Stimulated activated effector memory CD8-positive, alpha-beta T cell treated with anti-CD3 and anti-CD28 coated beads, Interleukin-12 subunit alpha, Interleukin-12 subunit beta, amount 100 ng/mL, for 72 hours (primary cell): ENCODE data around the gene ME2.
A peak's percentile ranks its signal among the peaks of the same experiment; 100 is the strongest.
"Not testable (repeated sequence)": the region's sequence is repeated elsewhere in the genome, so short reads cannot be mapped to it uniquely, and the experiment has no call there.

ENCODE experiments used
- ATAC-seq: fragments of 150-1000 bp; cut with Tn5 transposase; 2 replicates; pipeline ENCODE4 v1.10.0; 2021
- DNase-seq, 2 donors: peaks; one replicate each; pipeline ENCODE4 v3.0.0; 2021 to 2022; ENCODE audit warnings: low spot score in 2 of 2
- H3K27ac Mint-ChIP-seq: one replicate; pipeline ENCODE4 v1.8.0; 2022; ENCODE audit warnings: mild to moderate bottlenecking, mixed read lengths
- H3K36me3 Mint-ChIP-seq: one replicate; pipeline ENCODE4 v1.8.0; 2022; ENCODE audit warnings: mild to moderate bottlenecking, mixed read lengths
- H3K4me1 Mint-ChIP-seq: one replicate; pipeline ENCODE4 v1.8.0; 2022; ENCODE audit warnings: mixed read lengths
- H3K4me3 Mint-ChIP-seq: one replicate; pipeline ENCODE4 v1.8.0; 2022; ENCODE audit warnings: mild to moderate bottlenecking, mixed read lengths
- H3K9me3 Mint-ChIP-seq: one replicate; pipeline ENCODE4 v1.8.0; 2022; ENCODE audit warnings: mixed read lengths

The ME2 gene

GRCh38 chr18:50877545-50878265 lies 1.2 kb upstream of the ME2 start:
- ATAC-seq (no peak), DNase-seq (no peak)
- Mint-ChIP-seq H3K4me3 (peak overlapping the region; percentile 92), H3K4me1 (peaks cover 16% of the 10 kb centered on the region), H3K27ac (peak overlapping the region; percentile 97), H3K9me3 (no peaks in the 10 kb centered on the region), H3K36me3 (peaks cover 18% of the 10 kb centered on the region)

GRCh38 chr18:50879302-50880118 lies 592 bp downstream of the ME2 start:
- no peaks in the 10 kb centered on the region for H3K9me3 Mint-ChIP-seq
- peaks cover 18% of the 10 kb centered on the region for H3K36me3 Mint-ChIP-seq
- peaks cover 26% of the 10 kb centered on the region for H3K4me1 Mint-ChIP-seq
- peak overlapping the region; percentile 92 for H3K4me3 Mint-ChIP-seq
- DNase-seq (no peak), ATAC-seq (peak; percentile 43)
- peak overlapping the region; percentile 97 for H3K27ac Mint-ChIP-seq

- Mint-ChIP-seq H3K9me3 (no peaks in the 10 kb centered on the region), H3K27ac (peak overlapping the region; percentile 97), H3K4me3 (peak overlapping the region; percentile 92), H3K4me1 (peaks cover 26% of the 10 kb centered on the region), H3K36me3 (peaks cover 18% of the 10 kb centered on the region)
- DNase-seq (no peak), ATAC-seq (no peak)
Observed at GRCh38 chr18:50880119-50880465, 1.2 kb downstream of the ME2 start.

- H3K27ac Mint-ChIP-seq, H3K9me3 Mint-ChIP-seq, H3K4me3 Mint-ChIP-seq, ATAC-seq, DNase-seq: not testable (repeated sequence)
- Mint-ChIP-seq H3K36me3 (peaks cover 18% of the 10 kb centered on the region), H3K4me1 (peaks cover 26% of the 10 kb centered on the region)
Observed at GRCh38 chr18:50880944-50881343, 2.0 kb downstream of the ME2 start.

GRCh38 chr18:50886929-50887328 lies 8.0 kb downstream of the ME2 start:
- H3K4me3 Mint-ChIP-seq, result no peak overlapping the region

GRCh38 chr18:50895350-50896045 lies 16.6 kb downstream of the ME2 start:
- Mint-ChIP-seq H3K4me1 (peaks cover 17% of the 10 kb centered on the region), H3K9me3 (no peaks in the 10 kb centered on the region), H3K27ac (no peak overlapping the region), H3K4me3 (no peak overlapping the region), H3K36me3 (peaks cover 51% of the 10 kb centered on the region)
- ATAC-seq, result no peak
- no peak for DNase-seq

More at GRCh38 chr18:50886929-50887328, 8.0 kb downstream of the ME2 start:
- Mint-ChIP-seq H3K27ac (peak overlapping the region; percentile 29), H3K36me3 (peaks cover 20% of the 10 kb centered on the region), H3K4me1 (peaks cover 24% of the 10 kb centered on the region), H3K9me3 (no peaks in the 10 kb centered on the region)
- ATAC-seq, result peak; percentile 87
- DNase-seq, result no peak

- Mint-ChIP-seq H3K36me3 (peaks cover 55% of the 10 kb centered on the region), H3K4me1 (peaks cover 19% of the 10 kb centered on the region), H3K27ac (peak overlapping the region; percentile 40), H3K9me3 (no peaks in the 10 kb centered on the region), H3K4me3 (no peak overlapping the region)
- no peak for ATAC-seq
- no peak for DNase-seq
Observed at GRCh38 chr18:50896093-50896492, 17.2 kb downstream of the ME2 start.

GRCh38 chr18:50898919-50899318 lies 20.0 kb downstream of the ME2 start:
- Mint-ChIP-seq H3K4me1 (peaks cover 27% of the 10 kb centered on the region), H3K27ac (no peak overlapping the region), H3K4me3 (no peak overlapping the region), H3K9me3 (no peaks in the 10 kb centered on the region), H3K36me3 (peaks cover 62% of the 10 kb centered on the region)
- ATAC-seq, result no peak
- DNase-seq, result no peak

GRCh38 chr18:50902797-50903196 lies 23.9 kb downstream of the ME2 start:
- H3K4me1 Mint-ChIP-seq, result peaks cover 32% of the 10 kb centered on the region
- ATAC-seq, result no peak
- H3K27ac Mint-ChIP-seq, result no peak overlapping the region
- H3K36me3 Mint-ChIP-seq, result peaks cover 59% of the 10 kb centered on the region
- no peak for DNase-seq
- no peak overlapping the region for H3K4me3 Mint-ChIP-seq
- no peaks in the 10 kb centered on the region for H3K9me3 Mint-ChIP-seq

- Mint-ChIP-seq H3K4me1 (peaks cover 6% of the 10 kb centered on the region), H3K9me3 (no peaks in the 10 kb centered on the region), H3K36me3 (peaks cover 65% of the 10 kb centered on the region), H3K4me3 (no peak overlapping the region), H3K27ac (no peak overlapping the region)
- no peak for ATAC-seq
- no peak for DNase-seq
Observed at GRCh38 chr18:50906843-50907242, 27.9 kb downstream of the ME2 start.

- no peak overlapping the region for H3K4me3 Mint-ChIP-seq
- no peaks in the 10 kb centered on the region for H3K9me3 Mint-ChIP-seq
- DNase-seq (no peak), ATAC-seq (no peak)
- H3K36me3 Mint-ChIP-seq, result peaks cover 83% of the 10 kb centered on the region
- H3K4me1 Mint-ChIP-seq, result peaks cover 5% of the 10 kb centered on the region
- H3K27ac Mint-ChIP-seq, result no peak overlapping the region
Observed at GRCh38 chr18:50909261-50909660, 30.3 kb downstream of the ME2 start.

- H3K36me3 Mint-ChIP-seq, result peaks cover 88% of the 10 kb centered on the region
- H3K4me1 Mint-ChIP-seq, result peaks cover 6% of the 10 kb centered on the region
- H3K4me3 Mint-ChIP-seq, result no peak overlapping the region
- DNase-seq (no peak), ATAC-seq (no peak)
- no peaks in the 10 kb centered on the region for H3K9me3 Mint-ChIP-seq
- H3K27ac Mint-ChIP-seq, result peak overlapping the region; percentile 9
Observed at GRCh38 chr18:50911006-50911405, 32.1 kb downstream of the ME2 start.

GRCh38 chr18:50917021-50917420 lies 38.1 kb downstream of the ME2 start:
- Mint-ChIP-seq H3K9me3 (no peaks in the 10 kb centered on the region), H3K4me1 (peaks cover 6% of the 10 kb centered on the region), H3K36me3 (peaks cover 91% of the 10 kb centered on the region), H3K4me3 (no peak overlapping the region), H3K27ac (no peak overlapping the region)
- ATAC-seq (no peak), DNase-seq (no peak)

GRCh38 chr18:50918153-50918552 lies 39.2 kb downstream of the ME2 start:
- Mint-ChIP-seq H3K9me3 (no peaks in the 10 kb centered on the region), H3K4me3 (no peak overlapping the region), H3K27ac (peak overlapping the region; percentile 30), H3K4me1 (peaks cover 6% of the 10 kb centered on the region), H3K36me3 (peaks cover 92% of the 10 kb centered on the region)
- ATAC-seq (no peak), DNase-seq (no peak)

- DNase-seq, result no peak
- no peak for ATAC-seq
- Mint-ChIP-seq H3K27ac (no peak overlapping the region), H3K4me1 (no peaks in the 10 kb centered on the region), H3K9me3 (peaks cover 4% of the 10 kb centered on the region), H3K4me3 (no peak overlapping the region), H3K36me3 (peaks cover 100% of the 10 kb centered on the region)
Observed at GRCh38 chr18:50924372-50924771, 45.5 kb downstream of the ME2 start.
